HepG2 (cell line): ENCODE results near the gene DPEP2NB. TPM values are rescaled to one million over a fixed set of nuclear protein-coding genes. Genes with fewer than 3 reads are reported as not detected.
A peak's percentile ranks its signal among the peaks of the same experiment; 100 is the strongest.

Source experiments
- ARNT ChIP-seq: fragments of 450-650 bp; IDR thresholded peaks from 2 replicates; pipeline ENCODE4 v1.6.1; 2017
- EZH2 ChIP-seq: conservative IDR thresholded peaks from 2 replicates; pipeline ENCODE4 v1.6.1; 2012; ENCODE audit warnings: mild to moderate bottlenecking, low read depth, low read length, moderate library complexity
- HNF4A ChIP-seq: sonication (generic); formaldehyde crosslinking; IDR thresholded peaks from 2 replicates; pipeline ENCODE4 v1.4.0; 2020; ENCODE audit warnings: missing genetic modification reagents
- PPARG ChIP-seq: conservative IDR thresholded peaks from 2 replicates; pipeline ENCODE4 v1.6.1; 2016; ENCODE audit warnings: missing biosample characterization, missing genetic modification reagents
- RAD21 ChIP-seq: fragments of 450-650 bp; formaldehyde crosslinking; IDR thresholded peaks from 2 replicates; pipeline ENCODE4 v1.5.0; 2020; ENCODE audit warnings: mild to moderate bottlenecking
- RARA ChIP-seq: IDR thresholded peaks from 2 replicates; pipeline ENCODE4 v1.6.1; 2016; ENCODE audit warnings: missing genetic modification reagents, missing compliant biosample characterization
- REPIN1 ChIP-seq: sonication (generic); formaldehyde crosslinking; IDR thresholded peaks from 2 replicates; pipeline ENCODE4 v1.8.0; 2022; ENCODE audit warnings: missing genetic modification reagents, low read depth, mild to moderate bottlenecking, borderline replicate concordance
- TAF15 ChIP-seq: fragments of 200-400 bp; formaldehyde crosslinking; IDR thresholded peaks from one replicate; pipeline ENCODE4 v1.6.1; 2018; ENCODE audit warnings: mild to moderate bottlenecking, low read depth, low read length; ENCODE audit not compliant: poor library complexity, severe bottlenecking
- ZFP36L2 ChIP-seq: sonication (generic); formaldehyde crosslinking; IDR thresholded peaks from 2 replicates; pipeline ENCODE4 v1.4.0; 2020; ENCODE audit warnings: missing genetic modification reagents
- ZNF335 ChIP-seq: sonication (generic); formaldehyde crosslinking; IDR thresholded peaks from 2 replicates; pipeline ENCODE4 v1.4.0; 2020; ENCODE audit warnings: missing genetic modification reagents
- ZNF547 ChIP-seq: sonication (generic); formaldehyde crosslinking; IDR thresholded peaks from 2 replicates; pipeline ENCODE4 v1.5.1; 2020; ENCODE audit warnings: mild to moderate bottlenecking, missing genetic modification reagents
- ZNF577 ChIP-seq: sonication (generic); formaldehyde crosslinking; IDR thresholded peaks from 2 replicates; pipeline ENCODE4 v1.4.0; 2020; ENCODE audit warnings: mild to moderate bottlenecking, low read depth, missing genetic modification reagents, borderline replicate concordance
- polyA plus RNA-seq, 8 experiments: library from polyadenylated mRNA; depleted of rRNA in 3 of 8; stranded (reverse) in 7 of 8; unstranded in 1 of 8; fragments of >200 nt; fragmentation: Illumina TruSeq in 4 of 8; extraction: Trizol in 4 of 8; gene quantifications; 2 replicates each; pipeline versions ENCODE4 v1.2.1 to v1.2.3, GENCODE V29; 2011 to 2016; ENCODE audit warnings: low read depth in 4 of 8, missing spikeins in 1 of 8, mixed read lengths in 1 of 8; ENCODE audit not compliant: insufficient read depth in 1 of 8
- total RNA-seq, 5 experiments: library from RNA; depleted of rRNA; stranded (reverse); fragments of >200 nt; fragmentation: Illumina TruSeq; extraction: Trizol; gene quantifications; 2 replicates each; pipeline ENCODE4 v1.2.3, GENCODE V29; 2016; ENCODE audit warnings: low read depth in 1 of 5
- TF ChIP-seq, protein P1 (sequence below): sonication (generic); formaldehyde crosslinking; IDR thresholded peaks from 2 replicates; pipeline ENCODE4 v1.5.0; 2020; ENCODE audit warnings: missing genetic modification reagents
- TF ChIP-seq, protein P2 (sequence below): IDR thresholded peaks from 2 replicates; pipeline ENCODE4 v1.6.1; 2018; ENCODE audit warnings: missing genetic modification reagents
- TF ChIP-seq, protein P3 (sequence below): sonication (generic); formaldehyde crosslinking; IDR thresholded peaks from 2 replicates; pipeline ENCODE4 v1.4.0; 2020; ENCODE audit warnings: missing genetic modification reagents
- TF ChIP-seq, protein P4 (sequence below): sonication (generic); formaldehyde crosslinking; IDR thresholded peaks from 2 replicates; pipeline ENCODE4 v1.4.0; 2020; ENCODE audit warnings: mild to moderate bottlenecking, missing genetic modification reagents
- TF ChIP-seq, protein P5 (sequence below): sonication (generic); formaldehyde crosslinking; IDR thresholded peaks from 2 replicates; pipeline ENCODE4 v1.4.0; 2020; ENCODE audit warnings: mild to moderate bottlenecking, missing genetic modification reagents
- TF ChIP-seq, protein P6 (sequence below): sonication (generic); formaldehyde crosslinking; IDR thresholded peaks from 2 replicates; pipeline ENCODE4 v1.5.1; 2020; ENCODE audit warnings: mild to moderate bottlenecking, missing genetic modification reagents

Gene DPEP2NB
- total and polyA plus RNA-seq, 2 of the 13 experiments (the other 11 are each of a cell fraction or from before 2014, with no cell fraction given): not detected

DNA sequence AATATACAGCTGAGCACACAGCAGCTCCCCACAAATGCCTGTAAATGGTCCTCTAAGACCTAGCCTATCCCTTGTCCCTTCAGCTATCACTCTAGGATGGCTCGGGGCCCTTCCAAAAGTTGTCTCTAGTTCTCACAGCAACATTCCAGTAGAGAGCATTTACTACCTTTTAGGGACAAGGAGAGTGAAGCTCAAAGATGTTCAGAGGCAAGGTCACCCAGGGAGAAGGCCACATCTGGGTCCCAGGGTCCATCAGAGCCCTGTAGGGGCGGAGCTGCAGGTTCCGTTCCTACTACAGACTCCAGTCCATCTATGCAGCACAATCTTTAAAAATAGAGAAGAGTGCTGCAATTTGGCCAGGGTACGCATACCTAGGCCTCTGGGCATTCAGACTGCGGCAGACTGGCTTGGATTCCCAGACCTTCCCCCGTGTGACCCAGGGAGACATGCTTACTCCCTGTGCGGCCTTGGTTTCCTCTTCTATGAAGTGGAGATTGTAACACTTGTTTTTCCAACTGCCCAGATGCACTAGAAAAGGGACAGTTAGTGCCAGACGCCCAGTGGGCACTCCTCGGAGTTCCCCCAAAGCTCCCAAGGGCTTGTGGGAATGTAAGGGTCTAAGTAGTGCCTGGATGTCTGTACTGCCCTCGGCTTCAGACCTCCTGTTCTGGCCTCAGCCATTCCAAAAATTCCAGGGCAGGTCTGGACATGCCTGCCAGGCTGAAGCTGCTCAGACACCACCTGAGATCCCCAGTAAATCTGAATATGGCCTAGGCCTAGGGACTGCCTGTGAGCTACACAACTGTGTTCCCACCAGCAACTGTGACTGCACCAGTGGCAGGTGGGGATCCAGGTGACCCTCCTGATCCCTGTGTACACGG, 49.8 kb downstream of the DPEP2NB start (continued):
- TF ChIP-seq, protein P1, sequence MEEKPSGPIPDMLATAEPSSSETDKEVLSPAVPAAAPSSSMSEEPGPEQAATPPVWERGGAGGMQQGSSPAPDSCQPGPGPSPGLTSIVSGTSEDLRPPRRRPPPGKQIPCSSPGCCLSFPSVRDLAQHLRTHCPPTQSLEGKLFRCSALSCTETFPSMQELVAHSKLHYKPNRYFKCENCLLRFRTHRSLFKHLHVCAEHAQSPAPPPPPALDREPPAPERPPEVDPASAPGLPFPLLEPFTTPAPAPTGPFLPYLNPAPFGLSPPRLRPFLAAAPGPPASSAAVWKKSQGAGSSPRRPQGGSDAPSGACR (CRISPR knock-in tag): peak; percentile 70
- TF ChIP-seq ZFP36L2 (CRISPR knock-in tag): no peak
- peak; percentile 54 for TF ChIP-seq HNF4A
- TF ChIP-seq ZNF547: 0 out of 2 replicates have a peak, but pooled peaks have one; percentile 2
- no peak for TF ChIP-seq ARNT
- TF ChIP-seq RAD21 (CRISPR knock-in tag): no peak
- TF ChIP-seq TAF15: no peak
- no peak for TF ChIP-seq ZNF577 (CRISPR knock-in tag)
- 0 out of 2 replicates have a peak, but pooled peaks have one; percentile 12 for TF ChIP-seq RARA (CRISPR knock-in tag)
- no peak for TF ChIP-seq REPIN1
- TF ChIP-seq, protein P2, sequence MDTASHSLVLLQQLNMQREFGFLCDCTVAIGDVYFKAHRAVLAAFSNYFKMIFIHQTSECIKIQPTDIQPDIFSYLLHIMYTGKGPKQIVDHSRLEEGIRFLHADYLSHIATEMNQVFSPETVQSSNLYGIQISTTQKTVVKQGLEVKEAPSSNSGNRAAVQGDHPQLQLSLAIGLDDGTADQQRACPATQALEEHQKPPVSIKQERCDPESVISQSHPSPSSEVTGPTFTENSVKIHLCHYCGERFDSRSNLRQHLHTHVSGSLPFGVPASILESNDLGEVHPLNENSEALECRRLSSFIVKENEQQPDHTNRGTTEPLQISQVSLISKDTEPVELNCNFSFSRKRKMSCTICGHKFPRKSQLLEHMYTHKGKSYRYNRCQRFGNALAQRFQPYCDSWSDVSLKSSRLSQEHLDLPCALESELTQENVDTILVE: no peak; the same call in 1 of the 2 replicates
- no peak for TF ChIP-seq ZNF335 (CRISPR knock-in tag)
- TF ChIP-seq, protein P3, sequence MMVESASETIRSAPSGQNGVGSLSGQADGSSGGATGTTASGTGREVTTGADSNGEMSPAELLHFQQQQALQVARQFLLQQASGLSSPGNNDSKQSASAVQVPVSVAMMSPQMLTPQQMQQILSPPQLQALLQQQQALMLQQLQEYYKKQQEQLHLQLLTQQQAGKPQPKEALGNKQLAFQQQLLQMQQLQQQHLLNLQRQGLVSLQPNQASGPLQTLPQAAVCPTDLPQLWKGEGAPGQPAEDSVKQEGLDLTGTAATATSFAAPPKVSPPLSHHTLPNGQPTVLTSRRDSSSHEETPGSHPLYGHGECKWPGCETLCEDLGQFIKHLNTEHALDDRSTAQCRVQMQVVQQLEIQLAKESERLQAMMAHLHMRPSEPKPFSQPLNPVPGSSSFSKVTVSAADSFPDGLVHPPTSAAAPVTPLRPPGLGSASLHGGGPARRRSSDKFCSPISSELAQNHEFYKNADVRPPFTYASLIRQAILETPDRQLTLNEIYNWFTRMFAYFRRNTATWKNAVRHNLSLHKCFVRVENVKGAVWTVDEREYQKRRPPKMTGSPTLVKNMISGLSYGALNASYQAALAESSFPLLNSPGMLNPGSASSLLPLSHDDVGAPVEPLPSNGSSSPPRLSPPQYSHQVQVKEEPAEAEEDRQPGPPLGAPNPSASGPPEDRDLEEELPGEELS (CRISPR knock-in tag): no peak
- TF ChIP-seq, protein P4, sequence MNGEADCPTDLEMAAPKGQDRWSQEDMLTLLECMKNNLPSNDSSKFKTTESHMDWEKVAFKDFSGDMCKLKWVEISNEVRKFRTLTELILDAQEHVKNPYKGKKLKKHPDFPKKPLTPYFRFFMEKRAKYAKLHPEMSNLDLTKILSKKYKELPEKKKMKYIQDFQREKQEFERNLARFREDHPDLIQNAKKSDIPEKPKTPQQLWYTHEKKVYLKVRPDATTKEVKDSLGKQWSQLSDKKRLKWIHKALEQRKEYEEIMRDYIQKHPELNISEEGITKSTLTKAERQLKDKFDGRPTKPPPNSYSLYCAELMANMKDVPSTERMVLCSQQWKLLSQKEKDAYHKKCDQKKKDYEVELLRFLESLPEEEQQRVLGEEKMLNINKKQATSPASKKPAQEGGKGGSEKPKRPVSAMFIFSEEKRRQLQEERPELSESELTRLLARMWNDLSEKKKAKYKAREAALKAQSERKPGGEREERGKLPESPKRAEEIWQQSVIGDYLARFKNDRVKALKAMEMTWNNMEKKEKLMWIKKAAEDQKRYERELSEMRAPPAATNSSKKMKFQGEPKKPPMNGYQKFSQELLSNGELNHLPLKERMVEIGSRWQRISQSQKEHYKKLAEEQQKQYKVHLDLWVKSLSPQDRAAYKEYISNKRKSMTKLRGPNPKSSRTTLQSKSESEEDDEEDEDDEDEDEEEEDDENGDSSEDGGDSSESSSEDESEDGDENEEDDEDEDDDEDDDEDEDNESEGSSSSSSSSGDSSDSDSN (CRISPR knock-in tag): no peak; the same call in 1 of the 2 replicates
- TF ChIP-seq, protein P5, sequence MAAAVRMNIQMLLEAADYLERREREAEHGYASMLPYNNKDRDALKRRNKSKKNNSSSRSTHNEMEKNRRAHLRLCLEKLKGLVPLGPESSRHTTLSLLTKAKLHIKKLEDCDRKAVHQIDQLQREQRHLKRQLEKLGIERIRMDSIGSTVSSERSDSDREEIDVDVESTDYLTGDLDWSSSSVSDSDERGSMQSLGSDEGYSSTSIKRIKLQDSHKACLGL (CRISPR knock-in tag): no peak
- no peak for TF ChIP-seq PPARG (CRISPR knock-in tag)
- TF ChIP-seq, protein P6, sequence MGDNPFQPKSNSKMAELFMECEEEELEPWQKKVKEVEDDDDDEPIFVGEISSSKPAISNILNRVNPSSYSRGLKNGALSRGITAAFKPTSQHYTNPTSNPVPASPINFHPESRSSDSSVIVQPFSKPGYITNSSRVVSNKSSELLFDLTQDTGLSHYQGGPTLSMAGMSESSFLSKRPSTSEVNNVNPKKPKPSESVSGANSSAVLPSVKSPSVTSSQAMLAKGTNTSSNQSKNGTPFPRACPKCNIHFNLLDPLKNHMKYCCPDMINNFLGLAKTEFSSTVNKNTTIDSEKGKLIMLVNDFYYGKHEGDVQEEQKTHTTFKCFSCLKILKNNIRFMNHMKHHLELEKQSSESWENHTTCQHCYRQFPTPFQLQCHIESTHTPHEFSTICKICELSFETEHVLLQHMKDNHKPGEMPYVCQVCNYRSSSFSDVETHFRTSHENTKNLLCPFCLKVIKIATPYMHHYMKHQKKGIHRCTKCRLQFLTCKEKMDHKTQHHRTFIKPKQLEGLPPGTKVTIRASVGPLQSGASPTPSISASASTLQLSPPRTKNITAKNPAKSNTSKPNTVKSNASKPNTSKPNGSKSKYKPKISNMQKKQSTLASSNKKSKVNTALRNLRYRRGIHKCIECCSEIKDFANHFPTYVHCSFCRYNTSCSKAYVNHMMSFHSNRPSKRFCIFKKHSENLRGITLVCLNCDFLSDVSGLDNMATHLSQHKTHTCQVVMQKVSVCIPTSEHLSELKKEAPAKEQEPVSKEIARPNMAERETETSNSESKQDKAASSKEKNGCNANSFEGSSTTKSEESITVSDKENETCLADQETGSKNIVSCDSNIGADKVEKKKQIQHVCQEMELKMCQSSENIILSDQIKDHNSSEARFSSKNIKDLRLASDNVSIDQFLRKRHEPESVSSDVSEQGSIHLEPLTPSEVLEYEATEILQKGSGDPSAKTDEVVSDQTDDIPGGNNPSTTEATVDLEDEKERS: no peak
- TF ChIP-seq EZH2: no peak
